ENCODE results near the gene KIF23.
A peak's percentile ranks its signal among the peaks of the same experiment; 100 is the strongest.
"Not testable (repeated sequence)": the region's sequence is repeated elsewhere in the genome, so short reads cannot be mapped to it uniquely, and the experiment has no call there.

KIF23 gene

GRCh38 chr15:69439623-69440022, 25.5 kb downstream of the KIF23 start:
- DNase-seq, result no peak

GRCh38 chr15:69443032-69443611, 29.0 kb downstream of the KIF23 start:
- DNase-seq, result no peak

GRCh38 chr15:69444686-69445085, 30.5 kb downstream of the KIF23 start:
- DNase-seq, result no peak

GRCh38 chr15:69446953-69447352, 32.8 kb downstream of the KIF23 start:
- DNase-seq, result no peak

DNA sequence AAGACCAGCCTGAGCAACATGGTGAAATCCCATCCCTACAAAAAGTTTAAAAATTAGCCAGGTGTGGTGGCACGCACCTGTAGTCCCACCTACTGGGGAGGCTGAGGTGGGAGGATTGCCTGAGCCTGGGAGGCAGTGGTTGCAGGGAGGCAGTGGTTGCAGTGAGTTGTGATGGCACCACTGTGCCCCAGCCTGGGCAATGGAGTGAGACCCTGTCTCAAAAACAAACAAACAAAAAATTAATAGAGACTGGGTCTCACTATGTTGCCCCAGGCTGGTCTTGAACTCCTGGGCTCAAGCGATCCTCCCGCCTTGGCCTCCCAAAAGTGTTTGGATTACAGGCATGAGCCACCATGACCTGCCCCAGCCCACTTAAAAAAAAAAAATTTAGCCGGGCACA, 36.1 kb downstream of the KIF23 start:
- DNase-seq, result not testable (repeated sequence)

DNA sequence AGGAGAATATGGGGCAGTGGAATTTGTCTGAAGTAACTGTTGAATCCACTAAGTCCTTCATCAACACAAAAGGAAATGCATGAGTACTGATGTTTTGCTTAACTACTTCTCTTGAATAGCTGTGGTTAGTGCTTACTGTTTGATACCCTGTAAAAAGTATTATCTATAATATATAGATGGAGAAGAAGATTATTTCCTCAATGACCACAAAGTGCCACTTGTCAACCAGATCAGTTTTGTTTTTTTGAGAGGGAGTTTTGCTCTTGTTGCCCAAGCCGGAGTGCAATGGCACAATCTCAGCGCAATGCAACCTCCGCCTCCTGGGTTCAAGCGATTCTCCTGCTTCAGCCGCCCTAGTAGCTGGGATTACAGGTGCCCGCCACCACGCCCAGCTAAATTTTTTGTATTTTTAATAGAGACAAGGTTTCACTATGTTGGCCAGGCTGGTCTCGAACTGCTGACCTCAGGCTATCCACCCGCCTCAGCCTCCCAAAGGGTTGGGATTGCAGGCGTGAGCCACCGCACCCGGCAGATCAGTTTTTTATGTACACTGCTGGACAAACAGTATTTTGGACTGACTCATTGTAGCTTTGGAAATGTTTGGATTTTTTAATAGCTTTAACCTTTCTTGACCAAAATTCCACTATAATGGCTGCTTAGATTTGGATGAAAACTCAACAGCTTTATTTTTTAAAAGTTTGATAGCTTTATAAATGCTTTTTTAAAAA, 37.0 kb downstream of the KIF23 start:
- DNase-seq, result no peak

- no peak for DNase-seq
Measured at GRCh38 chr15:69451951-69452691, 38.0 kb downstream of the KIF23 start.

DNA sequence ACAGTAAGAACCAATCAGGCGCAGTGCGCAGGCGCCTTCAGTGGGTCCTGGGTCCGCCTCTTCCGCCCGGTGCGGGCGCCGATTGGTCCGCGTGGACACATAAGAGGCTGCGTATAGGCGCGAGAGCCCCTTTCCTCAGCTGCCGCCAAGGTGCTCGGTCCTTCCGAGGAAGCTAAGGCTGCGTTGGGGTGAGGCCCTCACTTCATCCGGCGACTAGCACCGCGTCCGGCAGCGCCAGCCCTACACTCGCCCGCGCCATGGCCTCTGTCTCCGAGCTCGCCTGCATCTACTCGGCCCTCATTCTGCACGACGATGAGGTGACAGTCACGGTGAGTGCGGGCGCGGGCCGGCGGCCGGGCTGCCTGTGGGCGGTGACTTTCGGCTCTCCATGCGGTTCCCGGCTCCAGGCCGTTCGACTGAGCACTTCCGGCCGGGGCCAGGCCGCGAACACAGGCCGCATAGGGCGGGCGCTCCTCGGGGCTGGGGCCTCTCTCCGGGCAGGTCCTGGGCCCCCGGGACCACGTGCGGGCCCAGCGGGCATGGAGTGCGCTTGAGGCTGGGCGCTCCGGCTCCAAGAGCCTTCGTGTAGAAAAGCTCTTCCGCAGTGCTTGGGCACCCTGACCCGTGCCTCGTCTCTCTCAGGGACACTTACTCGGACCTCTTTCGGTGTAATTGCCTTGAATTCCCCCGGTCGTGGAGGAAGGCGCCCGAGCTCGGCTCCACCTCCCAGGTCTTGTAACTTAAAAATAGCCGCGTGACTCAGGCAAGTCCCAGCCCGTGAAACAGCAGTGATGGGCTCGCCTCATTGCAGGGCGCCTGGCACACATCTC, 38.8 kb downstream of the KIF23 start, which contains the start of gene RPLP1:
Gene RPLP1 (plus strand): TSS at position 127 of the 830 bp plus-strand sequence. CDS start 131 bp downstream, at position 258.
- peak; percentile 95 for DNase-seq

GRCh38 chr15:69454953-69455352, 40.8 kb downstream of the KIF23 start:
- DNase-seq, result no peak

DNA sequence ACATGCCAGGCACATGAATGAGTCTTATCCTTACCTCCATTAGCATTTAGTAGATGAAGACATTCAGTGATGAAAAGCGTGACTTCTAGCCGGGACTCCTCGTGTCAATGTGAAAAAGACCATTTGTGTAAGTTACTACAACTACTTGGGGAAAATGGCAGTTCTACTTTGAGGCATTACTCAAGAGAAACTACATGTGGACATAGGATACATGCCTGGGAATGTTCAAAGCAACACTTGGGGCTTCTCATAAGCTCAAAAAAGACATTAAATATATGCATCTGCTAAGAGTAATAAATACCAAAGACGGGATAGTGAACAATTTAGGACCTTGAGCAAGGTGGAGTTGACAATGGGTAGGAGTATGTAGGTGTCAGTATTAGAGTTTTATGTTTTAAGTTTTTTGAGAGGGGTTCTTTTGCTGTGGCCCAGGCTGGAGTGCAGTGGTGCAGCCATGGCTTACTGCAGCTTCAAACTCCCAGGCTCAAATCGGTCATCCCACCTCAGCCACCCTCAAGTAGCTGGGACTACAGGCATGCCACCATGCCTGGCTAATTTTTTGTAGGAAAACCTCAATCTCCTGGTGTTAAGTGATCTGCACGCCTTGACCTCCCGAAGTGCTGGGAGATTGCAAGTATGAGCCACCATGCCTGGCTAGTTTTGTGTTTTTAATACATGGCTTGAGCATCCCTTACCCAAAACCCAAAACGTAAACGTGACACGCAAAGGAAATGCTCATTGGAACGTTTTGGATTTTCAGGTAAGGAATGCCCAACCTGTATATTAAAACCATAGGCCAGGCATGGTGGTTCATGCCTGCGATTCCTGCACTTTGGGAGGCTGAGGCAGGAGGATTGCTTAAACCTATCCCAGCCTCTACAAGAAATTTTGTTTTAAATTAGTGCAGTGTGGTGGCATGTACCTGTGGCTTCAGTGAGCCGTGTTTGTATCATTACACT, 42.3 kb downstream of the KIF23 start:
- DNase-seq, result no peak

DNA sequence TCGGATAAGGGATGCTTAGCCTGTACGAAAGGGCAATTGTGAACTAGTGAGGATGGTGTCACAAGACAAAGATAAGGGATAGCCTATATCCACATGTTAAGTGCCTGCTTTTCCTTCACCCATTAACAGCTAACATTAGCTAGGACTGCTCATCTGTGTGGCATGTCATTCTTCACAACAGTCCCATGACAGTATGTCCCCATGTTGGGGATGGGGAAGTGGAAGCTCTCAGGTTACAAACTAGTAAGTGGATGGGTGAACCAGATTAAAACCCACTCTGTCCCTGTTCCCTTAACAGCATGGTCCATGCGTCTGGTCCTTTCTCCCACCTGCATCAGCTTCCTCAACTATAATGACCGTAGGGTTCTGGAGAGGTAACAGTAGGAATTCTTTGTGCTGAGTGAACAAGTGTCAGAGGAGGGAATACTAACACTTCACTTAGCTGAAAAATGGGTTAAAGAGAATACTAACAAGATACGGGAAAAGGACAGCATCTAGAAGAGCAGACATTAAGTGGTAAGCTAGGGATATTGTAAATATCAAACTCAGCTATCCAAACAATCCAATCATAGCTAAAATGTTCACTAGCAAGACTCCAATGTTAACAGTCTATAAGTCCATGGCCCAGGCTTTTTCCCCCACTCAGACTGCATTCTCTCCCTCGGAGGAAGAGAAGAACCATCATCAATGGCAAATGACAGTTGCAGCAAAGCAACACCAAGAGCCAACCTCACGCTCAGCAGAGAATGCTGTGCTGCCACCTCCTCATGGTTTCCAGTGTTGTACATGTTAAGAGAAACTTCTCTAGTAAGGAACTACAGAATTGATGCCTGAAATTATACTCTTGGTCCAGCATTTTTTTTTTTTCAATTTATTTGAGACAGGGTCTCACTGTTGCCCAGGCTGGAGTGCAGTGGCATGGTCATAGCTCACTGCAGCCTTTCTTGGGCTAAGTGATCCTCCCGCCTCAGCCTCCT, 43.4 kb downstream of the KIF23 start:
- no peak for DNase-seq

DNA sequence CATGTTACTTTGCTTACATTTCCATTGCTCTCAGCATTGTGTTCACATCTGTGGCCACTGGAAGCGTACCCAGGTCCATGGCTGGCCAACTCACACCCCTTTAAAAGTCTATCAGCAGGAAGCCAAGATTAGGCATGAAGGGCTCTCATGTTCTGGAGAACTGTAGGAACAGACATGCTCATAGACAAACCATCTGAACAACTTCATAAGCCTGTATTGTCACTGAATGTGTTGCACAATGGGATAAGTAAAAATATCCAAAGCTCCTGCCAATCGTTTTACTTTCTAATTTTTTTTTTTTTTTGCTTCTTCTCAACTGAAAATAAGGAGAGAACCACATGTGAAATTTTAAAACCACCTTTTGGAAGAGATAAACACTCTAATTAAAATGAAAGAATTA, 44.9 kb downstream of the KIF23 start:
- no peak for DNase-seq

- DNase-seq, result no peak
Measured at GRCh38 chr15:69460481-69460880, 46.3 kb downstream of the KIF23 start.

DNA sequence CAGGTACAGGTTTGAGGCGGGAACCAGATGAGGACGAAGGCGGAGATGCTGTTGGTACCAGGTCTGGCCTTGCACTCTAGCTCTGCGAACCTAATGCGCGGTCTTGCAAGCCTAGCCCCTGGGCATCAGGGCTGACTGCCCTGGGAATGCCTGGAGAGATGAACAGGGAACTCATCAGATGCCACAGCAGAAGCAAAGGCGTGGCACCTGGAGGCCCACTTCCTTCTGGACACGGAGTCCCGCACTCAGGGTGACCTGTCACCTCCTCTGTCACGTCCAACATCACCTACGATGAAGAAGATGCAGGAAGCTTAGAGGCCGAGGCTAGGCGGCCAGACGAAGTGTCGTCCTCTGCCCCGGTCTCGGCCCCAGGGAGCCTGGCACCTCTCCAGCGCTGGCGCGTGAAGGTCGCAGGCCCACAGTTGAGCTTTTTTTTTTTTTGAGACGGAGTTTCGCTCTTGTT, 47.9 kb downstream of the KIF23 start:
- no peak for DNase-seq

- DNase-seq, result peak; percentile 90
Measured at GRCh38 chr15:69462493-69463181, 48.5 kb downstream of the KIF23 start.

DNA sequence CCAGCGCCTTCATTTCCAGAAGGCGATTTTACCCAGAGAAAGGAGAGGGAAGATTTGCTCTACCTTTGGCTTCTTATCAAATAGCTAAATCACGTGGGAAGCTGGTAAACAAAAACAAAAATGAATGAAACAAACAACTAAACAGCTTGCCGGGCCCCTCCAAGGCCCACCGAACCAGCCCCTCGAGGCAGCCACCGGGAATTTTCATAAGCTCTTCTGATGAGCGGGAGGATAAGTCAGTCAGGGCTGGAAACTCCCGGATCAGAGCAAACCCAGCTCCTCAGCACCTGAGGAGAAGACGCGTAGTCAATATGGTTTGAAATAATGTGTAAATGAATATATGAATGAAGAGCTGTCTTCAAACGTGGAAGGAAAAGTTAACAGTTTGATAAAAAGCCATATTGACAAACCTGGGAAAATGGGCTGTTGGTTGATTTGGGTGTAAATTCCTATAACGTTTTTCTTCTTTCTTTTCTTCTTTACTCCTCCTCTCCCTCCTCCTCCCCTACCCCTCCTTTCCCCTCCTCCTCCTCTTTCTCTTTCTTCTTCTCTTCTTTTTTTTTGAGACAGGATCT, 49.1 kb downstream of the KIF23 start:
- DNase-seq, result no peak

DNA sequence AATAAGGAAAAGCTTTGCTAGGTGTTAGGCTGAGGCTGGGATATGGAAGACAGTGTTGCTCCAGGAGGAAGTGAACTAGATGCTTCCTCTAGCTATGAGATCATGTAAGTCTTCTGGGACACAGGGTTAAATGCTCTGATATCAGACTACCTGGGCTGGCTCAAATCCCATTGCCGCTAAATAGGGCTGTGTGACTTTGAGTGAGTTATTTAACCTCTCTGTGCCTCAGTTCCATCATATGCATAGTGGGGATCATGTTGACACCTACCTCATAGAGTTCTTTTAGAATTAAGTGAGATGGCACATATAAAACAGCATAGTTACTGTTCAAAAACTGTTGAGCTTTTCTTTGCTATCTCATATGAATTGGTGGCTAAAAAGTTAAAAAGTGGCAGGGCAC, 51.1 kb downstream of the KIF23 start:
- no peak for DNase-seq

DNA sequence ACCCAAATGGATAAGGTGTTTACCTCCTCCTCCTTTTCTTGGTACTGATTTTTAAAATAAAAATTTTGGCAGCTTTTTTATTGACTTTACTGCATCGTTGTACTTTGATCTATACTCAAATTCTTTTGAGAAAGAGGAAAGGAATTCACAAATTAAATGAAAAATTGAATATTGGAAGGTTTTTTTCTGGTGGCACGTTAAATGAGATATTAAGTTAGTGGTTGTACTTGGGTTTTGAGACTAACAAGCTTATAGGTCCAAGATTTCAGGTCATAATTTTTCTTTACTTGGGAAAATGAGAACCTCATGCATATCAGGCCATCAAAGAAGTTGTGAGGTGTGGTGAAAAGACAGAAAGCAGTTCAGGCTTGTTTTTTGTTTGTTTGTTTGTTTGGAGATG, 52.6 kb downstream of the KIF23 start:
- DNase-seq, result no peak

- no peak for DNase-seq
Measured at GRCh38 chr15:69467636-69468035, 53.5 kb downstream of the KIF23 start.
